K562 (cell line): Measurements from ENCODE around the gene LZTS2. TPM values are rescaled to one million over a fixed set of nuclear protein-coding genes. Genes with fewer than 3 reads are reported as not detected.

Experiments used
- BACH1 ChIP-seq: fragments of 200-800 bp; sonication (Bioruptor generic); IDR thresholded peaks from 2 replicates; pipeline ENCODE4 v1.6.1; 2016; ENCODE audit warnings: missing genetic modification characterization, missing compliant biosample characterization
- FUS ChIP-seq: fragments of 200-400 bp; formaldehyde crosslinking; optimal IDR thresholded peaks from 2 replicates; pipeline ENCODE3; 2017; ENCODE audit warnings: low read depth, low read length
- GABPB2 ChIP-seq: fragments of 250-450 bp; sonication (Bioruptor Pico); conservative IDR thresholded peaks from 2 replicates; pipeline ENCODE4 v1.5.1; 2021; ENCODE audit warnings: mild to moderate bottlenecking
- HDAC3 ChIP-seq: fragments of 450-650 bp; IDR thresholded peaks from 2 replicates; pipeline ENCODE4 v1.6.1; 2018; ENCODE audit warnings: borderline replicate concordance, mild to moderate bottlenecking, moderate library complexity; ENCODE audit not compliant: partially characterized antibody
- HINFP ChIP-seq: fragments of 450-650 bp; conservative IDR thresholded peaks from 2 replicates; pipeline ENCODE4 v1.6.1; 2016; ENCODE audit warnings: missing genetic modification characterization, low read depth, mild to moderate bottlenecking, control low read depth, missing compliant biosample characterization
- HMG20A ChIP-seq: fragments of 450-650 bp; formaldehyde crosslinking; conservative IDR thresholded peaks from 2 replicates; pipeline ENCODE4 v1.4.0; 2020; ENCODE audit warnings: mild to moderate bottlenecking, mixed read lengths
- KDM1A ChIP-seq, 2 experiments: fragments of 450-650 bp; IDR thresholded peaks; 2 replicates each; pipeline ENCODE4 v1.6.1; 2016; ENCODE audit warnings: mild to moderate bottlenecking in 2 of 2
- MCM2 ChIP-seq: fragments of 450-650 bp; IDR thresholded peaks from 2 replicates; pipeline ENCODE4 v1.6.1; 2017; ENCODE audit warnings: low read depth, mild to moderate bottlenecking
- NCOA4 ChIP-seq: fragments of 450-650 bp; IDR thresholded peaks from 2 replicates; pipeline ENCODE4 v1.6.1; 2018; ENCODE audit warnings: mild to moderate bottlenecking; ENCODE audit not compliant: partially characterized antibody
- NUFIP1 ChIP-seq: fragments of 450-650 bp; IDR thresholded peaks from 2 replicates; pipeline ENCODE4 v1.6.1; 2018; ENCODE audit not compliant: partially characterized antibody
- PHF8 ChIP-seq: fragments of 200-600 bp; sonication (generic); IDR thresholded peaks from 2 replicates; pipeline ENCODE4 v1.6.1; 2012; ENCODE audit warnings: mixed run types, mild to moderate bottlenecking, inconsistent platforms, low read length, moderate library complexity, borderline replicate concordance
- PPARD ChIP-seq: fragments of 250-450 bp; sonication (Bioruptor Pico); IDR thresholded peaks from 2 replicates; pipeline ENCODE4 v1.8.0; 2022; ENCODE audit warnings: inconsistent platforms, mild to moderate bottlenecking, moderate library complexity
- RBM39 ChIP-seq: fragments of 200-400 bp; formaldehyde crosslinking; optimal IDR thresholded peaks from 2 replicates; pipeline ENCODE3; 2018; ENCODE audit warnings: low read depth, low read length
- RFX7 ChIP-seq: fragments of 250-450 bp; sonication (Bioruptor Pico); IDR thresholded peaks from 2 replicates; pipeline ENCODE4 v1.5.1; 2021; ENCODE audit warnings: mild to moderate bottlenecking
- SMARCC2 ChIP-seq: fragments of 450-650 bp; IDR thresholded peaks from 2 replicates; pipeline ENCODE4 v1.6.1; 2017; ENCODE audit warnings: antibody characterized with exemption, moderate library complexity, mild to moderate bottlenecking, low read depth
- SMARCE1 ChIP-seq: fragments of 450-650 bp; IDR thresholded peaks from 2 replicates; pipeline ENCODE4 v1.7.1; 2016; ENCODE audit warnings: mild to moderate bottlenecking
- TAL1 ChIP-seq: fragments of 450-650 bp; IDR thresholded peaks from 2 replicates; pipeline ENCODE4 v1.6.1; 2016; ENCODE audit warnings: mild to moderate bottlenecking
- TCF3 ChIP-seq: sonication (generic); formaldehyde crosslinking; IDR thresholded peaks from 2 replicates; pipeline ENCODE4 v1.4.0; 2020; ENCODE audit warnings: mild to moderate bottlenecking, missing genetic modification reagents
- USF1 ChIP-seq: sonication (generic); formaldehyde crosslinking; IDR thresholded peaks from 2 replicates; pipeline ENCODE4 v1.9.0; 2022; ENCODE audit warnings: mild to moderate bottlenecking, missing genetic modification reagents
- ZNF124 ChIP-seq: sonication (generic); formaldehyde crosslinking; IDR thresholded peaks from 2 replicates; pipeline ENCODE4 v1.8.1; 2022; ENCODE audit warnings: missing genetic modification reagents
- ZNF41 ChIP-seq: fragments of 250-450 bp; sonication (Bioruptor Pico); conservative IDR thresholded peaks from 2 replicates; pipeline ENCODE4 v1.4.0; 2020; ENCODE audit warnings: mild to moderate bottlenecking
- ZNF431 ChIP-seq: sonication (generic); formaldehyde crosslinking; IDR thresholded peaks from 2 replicates; pipeline ENCODE4 v1.8.0; 2022; ENCODE audit warnings: mild to moderate bottlenecking, missing genetic modification reagents
- ZNF561 ChIP-seq: fragments of 450-650 bp; formaldehyde crosslinking; conservative IDR thresholded peaks from 2 replicates; pipeline ENCODE4 v1.4.0; 2020; ENCODE audit warnings: mild to moderate bottlenecking, moderate library complexity
- ZNF699 ChIP-seq: fragments of 250-450 bp; sonication (Bioruptor Pico); IDR thresholded peaks from 2 replicates; pipeline ENCODE4 v1.8.0; 2021; ENCODE audit warnings: mild to moderate bottlenecking, moderate library complexity; ENCODE audit not compliant: insufficient replicate concordance
- ZSCAN32 ChIP-seq: fragments of 450-650 bp; formaldehyde crosslinking; IDR thresholded peaks from 2 replicates; pipeline ENCODE4 v1.4.0; 2020; ENCODE audit warnings: mild to moderate bottlenecking, moderate library complexity
- ZZZ3 ChIP-seq: fragments of 450-650 bp; IDR thresholded peaks from 2 replicates; pipeline ENCODE4 v1.6.1; 2016; ENCODE audit warnings: antibody characterized with exemption, mild to moderate bottlenecking, moderate library complexity
- polyA plus RNA-seq, 8 experiments: library from polyadenylated mRNA; depleted of rRNA in 4 of 8; stranded (reverse) in 5 of 8; unstranded in 3 of 8; fragments of >200 nt; fragmentation: Nextera tagmentation in 2 of 8; fragmentation: Illumina TruSeq in 1 of 8; extraction: Ambion mirVana in 2 of 8; extraction: Trizol in 1 of 8; gene quantifications; 2 replicates each; pipeline versions ENCODE4 v1.2.1 to v1.2.3, GENCODE V29; 2011 to 2014; ENCODE audit warnings: inconsistent platforms in 1 of 8, missing spikeins in 1 of 8
- total RNA-seq, 7 experiments: library from RNA; depleted of rRNA in 6 of 7; stranded (reverse); fragments of >200 nt in 6 of 7; fragmentation: Illumina TruSeq in 2 of 7; extraction: Trizol in 2 of 7; gene quantifications; 2 replicates each; pipeline versions ENCODE4 v1.2.1 to v1.2.3, GENCODE V29; 2011 to 2021; ENCODE audit warnings: low replicate concordance in 1 of 7

LZTS2 gene
- total and polyA plus RNA-seq, 9 of the 15 experiments (the other 6 are each of a cell fraction or from before 2014, with no cell fraction given) = 0.23 to 42.5 (median 14.7) TPM

DNA sequence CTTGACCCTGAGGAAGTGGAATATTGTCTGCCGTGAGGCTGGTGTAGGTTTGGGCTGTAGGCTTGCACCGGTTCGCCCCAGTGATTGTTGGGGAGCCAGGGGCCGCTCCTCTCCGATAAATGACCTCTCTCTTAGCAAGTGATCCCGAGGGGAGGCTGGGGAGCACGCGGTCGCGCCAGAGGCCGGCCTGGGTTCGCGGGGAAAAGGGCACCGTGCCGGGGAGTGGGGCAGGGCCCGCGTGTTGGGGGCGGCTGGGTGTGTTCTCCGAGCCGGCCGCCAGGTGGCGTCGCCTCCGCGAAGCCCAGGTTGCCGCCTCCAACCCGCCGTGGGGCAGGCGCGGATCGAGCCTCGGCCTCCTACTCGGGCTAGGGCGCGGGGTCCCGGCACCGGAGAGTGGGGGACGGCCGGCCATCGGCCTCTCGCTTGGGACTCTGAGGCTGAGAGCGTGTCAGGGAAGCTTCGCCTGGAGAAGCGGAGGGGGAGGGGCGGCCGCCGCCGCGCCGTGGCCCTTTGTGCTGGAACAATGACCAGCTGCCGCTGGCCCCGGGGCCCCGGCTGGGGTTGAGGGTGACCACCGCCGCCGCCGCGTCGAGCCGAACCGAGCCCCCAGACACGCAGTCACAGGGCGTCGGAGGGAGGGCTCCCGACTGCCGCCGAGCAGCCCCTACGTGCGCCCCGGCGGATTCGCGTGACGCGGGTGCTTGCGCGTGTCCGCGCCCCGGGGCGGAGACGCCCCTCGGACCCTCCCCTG, 442 bp upstream of the LZTS2 start (continued):
- TF ChIP-seq ZNF561 (CRISPR knock-in tag) = no peak
- TF ChIP-seq GABPB2 (CRISPR knock-in tag) = no peak
- no peak for TF ChIP-seq TAL1
- no peak for TF ChIP-seq TCF3 (CRISPR knock-in tag)
- TF ChIP-seq NUFIP1 = no peak
- no peak for TF ChIP-seq ZNF431 (CRISPR knock-in tag)
- TF ChIP-seq HDAC3 = no peak
- TF ChIP-seq RFX7 (CRISPR knock-in tag) = no peak
- peak; percentile 74; the same call in 1 of the 2 replicates for TF ChIP-seq PHF8
- no peak for TF ChIP-seq KDM1A (IDR thresholded peaks at IDR 0.05)
- TF ChIP-seq SMARCE1 = no peak
- no peak for TF ChIP-seq ZZZ3
- no peak for TF ChIP-seq ZNF124 (CRISPR knock-in tag)
- no peak for TF ChIP-seq FUS
- no peak for TF ChIP-seq USF1 (CRISPR knock-in tag)
- TF ChIP-seq NCOA4 = no peak
- no peak for TF ChIP-seq HMG20A
- TF ChIP-seq ZNF699 (CRISPR knock-in tag) = no peak
- TF ChIP-seq MCM2 = no peak
- TF ChIP-seq ZNF41 = no peak
- TF ChIP-seq RBM39 = no peak
- no peak for TF ChIP-seq BACH1 (tag)
- no peak for TF ChIP-seq SMARCC2
- TF ChIP-seq ZSCAN32 (CRISPR knock-in tag) = peak; percentile 26; the same call in 1 of the 2 replicates
- no peak for TF ChIP-seq HINFP (tag)
- no peak for TF ChIP-seq PPARD (CRISPR knock-in tag)
